Sigmoid colon (tissue), 7 donors: ENCODE data around the gene MYO5B. TPM values are rescaled to one million over a fixed set of nuclear protein-coding genes. Genes with fewer than 3 reads are reported as not detected.

Experiments used
- DNase-seq: peaks from one replicate; pipeline ENCODE4 v3.0.0-alpha.2; 2019
- H3K27ac ChIP-seq, 4 donors: fragments of 200-600 bp; sonication (generic); one replicate each; pipeline ENCODE4 v1.5.1; 2016 to 2019; ENCODE audit warnings: mild to moderate bottlenecking in 1 of 4
- H3K27me3 ChIP-seq, 3 donors: fragments of 200-600 bp; sonication (generic); one replicate each; pipeline ENCODE4 v1.5.1; 2019; ENCODE audit warnings: mild to moderate bottlenecking in 1 of 3
- H3K36me3 ChIP-seq, 4 donors: fragments of 200-600 bp; sonication (generic); one replicate each; pipeline ENCODE4 v1.5.1; 2016 to 2019
- H3K4me1 ChIP-seq, 4 donors: fragments of 200-600 bp; sonication (generic); one replicate each; pipeline ENCODE4 v1.5.1; 2017 to 2019
- H3K4me3 ChIP-seq, 4 donors: fragments of 200-600 bp; sonication (generic); one replicate each; pipeline ENCODE4 v1.5.1; 2017 to 2019; ENCODE audit warnings: mild to moderate bottlenecking in 2 of 4, moderate library complexity in 1 of 4
- H3K9me3 ChIP-seq, 4 donors: fragments of 200-600 bp in 3 of 4; sonication (generic) in 3 of 4; one replicate each; pipeline versions ENCODE4 v1.5.1 to v1.6.1; 2013 to 2019
- EP300 ChIP-seq, 4 donors: sonication (generic); formaldehyde crosslinking; IDR thresholded peaks; one replicate each; pipeline ENCODE4 v1.6.1; 2017; ENCODE audit warnings: antibody characterized with exemption in 4 of 4
- POLR2A ChIP-seq, 2 donors: fragments of 450-650 bp; IDR thresholded peaks; one replicate each; pipeline ENCODE4 v1.6.1; 2016; ENCODE audit warnings: antibody characterized with exemption in 2 of 2, mild to moderate bottlenecking in 2 of 2, moderate library complexity in 2 of 2
- POLR2AphosphoS5 ChIP-seq, 4 donors: sonication (generic); formaldehyde crosslinking; IDR thresholded peaks; one replicate each; pipeline ENCODE4 v1.6.1; 2017; ENCODE audit warnings: antibody characterized with exemption in 4 of 4
- whole genome bisulfite sequencing, 2 donors: extraction: QIAGEN DNeasy Blood & Tissue Kit; methylation state at CpG; one replicate each; pipeline ENCODE4 v1.1.7; 2013; 5-methylcytosine and 5-hydroxymethylcytosine counted together
- intact Hi-C: fragments of 100-400 bp; cut with DNase I; formaldehyde crosslinking; loops from one replicate; pipeline ENCODE4 v1.15.1; 2023
- polyA plus RNA-seq, 3 donors: library from polyadenylated mRNA; stranded (reverse); fragments of 200-250 nt; gene quantifications; one replicate each; pipeline ENCODE4 v1.2.3, GENCODE V29; 2013
- total RNA-seq, 4 donors: library from RNA; depleted of rRNA; stranded (reverse); fragments of >200 nt; gene quantifications; one replicate each; pipeline ENCODE4 v1.1.0, GENCODE V29; 2016
- TF ChIP-seq, protein P1 (sequence below), 4 experiments: fragments of 450-650 bp in 3 of 4; fragments of 200-600 bp in 1 of 4; IDR thresholded peaks; one replicate each; pipeline ENCODE4 v1.5.1; 2016 to 2019; ENCODE audit warnings: antibody characterized with exemption in 4 of 4, mild to moderate bottlenecking in 3 of 4, moderate library complexity in 2 of 4
- donor health status: healthy with polysubstance abuse.
- donor health status: Bipolar disorder and iron deficiency.
- donor health status: healthy.

MYO5B gene
- total and polyA plus RNA-seq, 7 donors: 0.14 to 80.7 (median 3.0) TPM

DNA sequence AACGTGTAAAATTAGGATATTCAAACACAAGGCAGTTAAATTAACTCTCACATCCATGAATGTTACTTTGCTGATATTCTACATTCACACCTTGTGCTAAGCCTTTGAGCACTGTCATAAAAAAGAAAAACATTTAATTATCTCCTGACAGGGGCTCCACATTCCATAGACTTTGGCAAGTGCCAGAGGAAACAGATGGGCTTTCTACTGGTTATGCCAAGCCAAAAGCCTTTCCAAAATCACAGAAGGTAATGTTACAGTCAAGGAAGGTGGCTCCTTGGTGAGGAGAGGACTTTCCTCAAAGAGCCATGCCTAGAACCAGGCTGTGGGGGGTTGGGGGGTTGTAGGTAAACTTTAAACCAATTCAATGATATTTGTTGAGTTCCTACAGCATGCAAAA lies 12.4 kb downstream of the MYO5B start:
- Histone ChIP-seq H3K36me3 (no peaks in the 10 kb centered on the region), H3K27ac (no peak overlapping the region), H3K27me3 (peaks cover 0 to 5% (median 0%) of the 10 kb centered on the region in 3 donors), H3K4me3 (no peak overlapping the region), H3K9me3 (no peaks in the 10 kb centered on the region), H3K4me1 (no peaks in the 10 kb centered on the region)
- TF ChIP-seq EP300 (IDR thresholded peaks at IDR 0.05): no peak
- TF ChIP-seq, protein P1, sequence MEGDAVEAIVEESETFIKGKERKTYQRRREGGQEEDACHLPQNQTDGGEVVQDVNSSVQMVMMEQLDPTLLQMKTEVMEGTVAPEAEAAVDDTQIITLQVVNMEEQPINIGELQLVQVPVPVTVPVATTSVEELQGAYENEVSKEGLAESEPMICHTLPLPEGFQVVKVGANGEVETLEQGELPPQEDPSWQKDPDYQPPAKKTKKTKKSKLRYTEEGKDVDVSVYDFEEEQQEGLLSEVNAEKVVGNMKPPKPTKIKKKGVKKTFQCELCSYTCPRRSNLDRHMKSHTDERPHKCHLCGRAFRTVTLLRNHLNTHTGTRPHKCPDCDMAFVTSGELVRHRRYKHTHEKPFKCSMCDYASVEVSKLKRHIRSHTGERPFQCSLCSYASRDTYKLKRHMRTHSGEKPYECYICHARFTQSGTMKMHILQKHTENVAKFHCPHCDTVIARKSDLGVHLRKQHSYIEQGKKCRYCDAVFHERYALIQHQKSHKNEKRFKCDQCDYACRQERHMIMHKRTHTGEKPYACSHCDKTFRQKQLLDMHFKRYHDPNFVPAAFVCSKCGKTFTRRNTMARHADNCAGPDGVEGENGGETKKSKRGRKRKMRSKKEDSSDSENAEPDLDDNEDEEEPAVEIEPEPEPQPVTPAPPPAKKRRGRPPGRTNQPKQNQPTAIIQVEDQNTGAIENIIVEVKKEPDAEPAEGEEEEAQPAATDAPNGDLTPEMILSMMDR (IDR thresholded peaks at IDR 0.05): no peak
- no peak for TF ChIP-seq POLR2A (IDR thresholded peaks at IDR 0.05)
- TF ChIP-seq POLR2AphosphoS5 (IDR thresholded peaks at IDR 0.05): no peak
- intact Hi-C loops: no loop called here
- 45 to 49% methylated on average over 1 of the region's 1 CpG for WGBS, 2 donors
- no peak for DNase-seq

DNA sequence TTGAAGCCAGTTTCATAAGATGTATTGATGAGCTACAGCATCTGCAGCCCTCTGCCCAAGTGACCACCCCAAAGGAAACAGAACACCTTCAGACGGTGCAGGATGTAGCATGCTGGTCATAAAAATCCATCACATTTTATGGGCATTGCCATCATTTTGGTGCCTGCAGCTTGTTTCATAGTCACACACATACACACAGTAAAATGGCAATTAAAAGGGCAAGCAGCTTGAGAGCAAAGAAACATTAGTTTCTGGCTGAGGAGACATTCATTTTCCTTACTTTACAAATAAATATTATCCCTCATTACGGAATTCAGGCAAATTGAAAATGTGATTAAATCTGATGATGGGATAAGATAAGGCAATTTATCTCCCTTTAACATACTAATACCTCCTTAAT lies 13.4 kb downstream of the MYO5B start:
- intact Hi-C loops: no loop called here
- no peaks in the 10 kb centered on the region for H3K36me3 ChIP-seq
- TF ChIP-seq POLR2A (IDR thresholded peaks at IDR 0.05) (no peak), POLR2AphosphoS5 (IDR thresholded peaks at IDR 0.05) (no peak), EP300 (IDR thresholded peaks at IDR 0.05) (no peak)
- TF ChIP-seq, protein P1 (IDR thresholded peaks at IDR 0.05): no peak
- peaks cover 0 to 5% (median 0%) of the 10 kb centered on the region in 3 donors for H3K27me3 ChIP-seq
- H3K27ac ChIP-seq: no peak overlapping the region
- WGBS, 2 donors: 46 to 51% methylated on average over 2 of the region's 2 CpGs
- H3K9me3 ChIP-seq: no peaks in the 10 kb centered on the region
- H3K4me3 ChIP-seq: no peak overlapping the region
- H3K4me1 ChIP-seq: no peaks in the 10 kb centered on the region
- DNase-seq: no peak

DNA sequence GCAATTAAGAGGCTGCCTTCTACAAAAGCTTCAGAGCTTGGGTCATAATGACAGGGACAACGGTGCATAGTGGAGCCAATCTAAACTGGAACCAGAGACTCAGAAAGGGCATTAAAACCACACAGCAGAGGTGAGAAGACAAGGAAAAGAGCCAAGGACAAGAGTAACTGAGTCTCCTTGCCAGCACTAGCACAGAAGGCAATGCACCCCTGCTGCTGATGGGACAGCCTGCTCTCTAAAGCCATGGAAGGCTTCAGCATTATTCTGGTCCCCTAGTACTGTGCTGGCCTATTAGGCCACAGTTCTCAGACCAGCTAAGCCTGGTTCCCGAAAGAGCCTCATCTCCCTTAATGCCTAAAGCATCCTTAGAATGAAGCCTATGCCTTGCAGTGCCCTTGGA lies 15.5 kb downstream of the MYO5B start:
- Histone ChIP-seq H3K9me3 (no peaks in the 10 kb centered on the region), H3K4me1 (no peaks in the 10 kb centered on the region), H3K27ac (no peak overlapping the region), H3K27me3 (peaks cover 0 to 5% (median 0%) of the 10 kb centered on the region in 3 donors), H3K36me3 (no peaks in the 10 kb centered on the region), H3K4me3 (no peak overlapping the region)
- 93 to 97% methylated on average over 2 of the region's 2 CpGs for WGBS, 2 donors
- DNase-seq: no peak
- intact Hi-C loops: no loop called here
- TF ChIP-seq POLR2A (IDR thresholded peaks at IDR 0.05) (no peak), POLR2AphosphoS5 (IDR thresholded peaks at IDR 0.05) (no peak), EP300 (IDR thresholded peaks at IDR 0.05) (no peak)
- TF ChIP-seq, protein P1 (IDR thresholded peaks at IDR 0.05): no peak

DNA sequence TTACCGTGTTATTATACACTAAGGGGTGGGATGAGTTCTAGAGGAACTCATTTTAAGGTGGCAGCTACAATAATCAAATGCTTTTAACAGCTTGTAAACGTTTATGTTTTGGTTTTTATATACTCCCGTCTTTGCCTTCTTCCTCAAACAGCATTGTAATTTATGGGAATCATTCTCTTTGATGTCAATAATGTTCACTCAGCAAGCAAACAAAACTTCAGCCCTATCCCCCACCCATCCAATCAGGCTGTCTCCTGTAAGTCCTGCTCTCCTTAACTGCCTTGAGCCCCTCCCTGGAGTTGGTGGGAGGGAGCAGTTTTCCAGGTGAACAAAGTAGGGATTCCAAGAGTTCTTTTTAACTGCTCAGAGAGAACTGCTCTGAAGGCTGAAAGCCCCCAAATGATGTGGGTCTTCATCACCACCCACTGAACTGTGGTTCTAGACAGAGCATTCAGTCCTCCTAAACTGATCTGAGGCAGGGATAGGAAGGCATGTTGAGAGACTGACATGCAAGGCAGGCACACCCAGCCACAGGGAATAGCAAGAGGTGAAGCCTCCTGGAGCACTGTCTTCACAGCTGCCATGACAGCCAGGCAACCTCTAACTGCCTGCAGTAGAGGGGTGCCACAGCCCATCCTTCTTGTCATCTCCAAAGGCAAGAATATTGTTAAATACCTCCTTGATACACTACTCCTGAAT lies 17.5 kb downstream of the MYO5B start:
- no peaks in the 10 kb centered on the region for H3K36me3 ChIP-seq
- DNase-seq: no peak

More for the DNA sequence above, 17.5 kb downstream of the MYO5B start:
- Histone ChIP-seq H3K4me1 (no peaks in the 10 kb centered on the region), H3K4me3 (no peak overlapping the region), H3K9me3 (no peaks in the 10 kb centered on the region), H3K27ac (no peak overlapping the region), H3K27me3 (no peaks in the 10 kb centered on the region)
- TF ChIP-seq EP300 (IDR thresholded peaks at IDR 0.05): no peak
- no peak for TF ChIP-seq POLR2AphosphoS5 (IDR thresholded peaks at IDR 0.05)
- TF ChIP-seq, protein P1 (IDR thresholded peaks at IDR 0.05): no peak
- TF ChIP-seq POLR2A (IDR thresholded peaks at IDR 0.05): no peak
- WGBS, 2 donors: 4 to 28% methylated on average over 3 of the region's 3 CpGs
- intact Hi-C loops: no loop called here
